Esophagus squamous epithelium (tissue), 4 donors: ENCODE results near the gene ANKS1B.

ENCODE experiments used
- CTCF ChIP-seq, 6 experiments: fragments of 450-650 bp in 4 of 6; fragments of 200-600 bp in 2 of 6; sonication (generic) in 2 of 6; IDR thresholded peaks; one replicate each; pipeline ENCODE4 v1.5.1; 2016 to 2019; ENCODE audit warnings: antibody characterized with exemption in 6 of 6, mild to moderate bottlenecking in 4 of 6, moderate library complexity in 4 of 6
- POLR2A ChIP-seq, 4 donors: fragments of 450-650 bp; IDR thresholded peaks; one replicate each; pipeline ENCODE4 v1.6.1; 2017; ENCODE audit warnings: antibody characterized with exemption in 4 of 4, mild to moderate bottlenecking in 4 of 4, moderate library complexity in 3 of 4

- no peak for TF ChIP-seq CTCF (IDR thresholded peaks at IDR 0.05)
- no peak for TF ChIP-seq POLR2A (IDR thresholded peaks at IDR 0.05)
Measured at GRCh38 chr12:99024870-99025269, 959.9 kb downstream of the ANKS1B start.
